NOMO-1 treated with dmso at 0.1 percent for 144 hours (cell line): ENCODE measurements around the gene RXFP4.
"Not testable (repeated sequence)": the region's sequence is repeated elsewhere in the genome, so short reads cannot be mapped to it uniquely, and the experiment has no call there.

Experiments
- DNase-seq: peaks from one replicate; lab custom pipeline; 2025; ENCODE audit not compliant: unreplicated experiment; lab: John Stamatoyannopoulos, UW

Gene RXFP4

GRCh38 chr1:155940993-155941844, at the start of gene RXFP4:
RXFP4 (plus strand) TSS chr1:155941638; CDS start chr1:155941710, 72 bp downstream.
- DNase-seq: peak; percentile 41

GRCh38 chr1:155892796-155893195, 48.6 kb upstream of the RXFP4 start:
- DNase-seq: no peak

- DNase-seq: no peak
Measured at GRCh38 chr1:155893389-155894142, 47.9 kb upstream of the RXFP4 start.

GRCh38 chr1:155895617-155896016, 45.8 kb upstream of the RXFP4 start:
- DNase-seq: not testable (repeated sequence)

- DNase-seq: not testable (repeated sequence)
Measured at GRCh38 chr1:155896476-155896875, 45.0 kb upstream of the RXFP4 start.

- no peak for DNase-seq
Measured at GRCh38 chr1:155897746-155898145, 43.7 kb upstream of the RXFP4 start.

- DNase-seq: no peak
Measured at GRCh38 chr1:155898888-155899287, 42.5 kb upstream of the RXFP4 start.

- DNase-seq: no peak
Measured at GRCh38 chr1:155899683-155900082, 41.8 kb upstream of the RXFP4 start.

- DNase-seq: no peak
Measured at GRCh38 chr1:155900161-155900560, 41.3 kb upstream of the RXFP4 start.

- no peak for DNase-seq
Measured at GRCh38 chr1:155904261-155904660, 37.2 kb upstream of the RXFP4 start.

- DNase-seq: peak; percentile 60
Measured at GRCh38 chr1:155909894-155910293, 31.5 kb upstream of the RXFP4 start.

GRCh38 chr1:155910621-155911121, 30.8 kb upstream of the RXFP4 start:
- DNase-seq: no peak

- peak; percentile 54 for DNase-seq
Measured at GRCh38 chr1:155911156-155912055, 30.0 kb upstream of the RXFP4 start, which contains the start of gene RIT1. RIT1 (minus strand) TSS chr1:155911349; CDS start chr1:155910761, 588 bp downstream.

GRCh38 chr1:155912056-155912536, 29.3 kb upstream of the RXFP4 start:
- no peak for DNase-seq

- DNase-seq: no peak
Measured at GRCh38 chr1:155913969-155914757, 27.3 kb upstream of the RXFP4 start.

GRCh38 chr1:155918660-155919059, 22.8 kb upstream of the RXFP4 start:
- no peak for DNase-seq

- no peak for DNase-seq
Measured at GRCh38 chr1:155919801-155920200, 21.6 kb upstream of the RXFP4 start.

GRCh38 chr1:155920717-155921116, 20.7 kb upstream of the RXFP4 start:
- no peak for DNase-seq

- DNase-seq: no peak
Measured at GRCh38 chr1:155925506-155925905, 15.9 kb upstream of the RXFP4 start.

GRCh38 chr1:155929057-155929456, 12.4 kb upstream of the RXFP4 start:
- no peak for DNase-seq
